GM23248 (cell line): ENCODE data around the gene SPDEF.

Source experiments
- EZH2 ChIP-seq: fragments of 200-600 bp; sonication (generic); IDR thresholded peaks from 2 replicates; pipeline ENCODE4 v1.6.1; 2018; ENCODE audit warnings: antibody characterized with exemption, mild to moderate bottlenecking; ENCODE audit not compliant: insufficient read depth, poor library complexity, severe bottlenecking
- EZH2phosphoT487 ChIP-seq: fragments of 200-600 bp; sonication (generic); IDR thresholded peaks from 2 replicates; pipeline ENCODE4 v1.6.1; 2018; ENCODE audit warnings: antibody characterized with exemption, moderate library complexity, mild to moderate bottlenecking, low read depth; ENCODE audit not compliant: insufficient read depth

GRCh38 chr6:34516391-34517324, 39.5 kb downstream of the SPDEF start:
- TF ChIP-seq EZH2 (no peak), EZH2phosphoT487 (no peak)
